LoVo (cell line): ENCODE data around the gene ASB1.

ENCODE experiments used
- DNase-seq: peaks from one replicate; pipeline ENCODE4 v3.0.0-alpha.2; 2016; ENCODE audit warnings: low spot score

Gene ASB1

GRCh38 chr2:238444242-238444641 lies 17.5 kb downstream of the ASB1 start:
- no peak for DNase-seq

GRCh38 chr2:238445409-238446190 lies 18.9 kb downstream of the ASB1 start:
- DNase-seq, result no peak

GRCh38 chr2:238446371-238446770 lies 19.6 kb downstream of the ASB1 start:
- DNase-seq, result no peak

- DNase-seq, result no peak
Measured at GRCh38 chr2:238448031-238448955, 21.6 kb downstream of the ASB1 start.

GRCh38 chr2:238449241-238449640 lies 22.5 kb downstream of the ASB1 start:
- no peak for DNase-seq

- no peak for DNase-seq
Measured at GRCh38 chr2:238449909-238450417, 23.2 kb downstream of the ASB1 start.

- DNase-seq, result no peak
Measured at GRCh38 chr2:238450440-238450861, 23.7 kb downstream of the ASB1 start.

GRCh38 chr2:238453842-238454241 lies 27.1 kb downstream of the ASB1 start:
- DNase-seq, result no peak

- DNase-seq, result no peak
Measured at GRCh38 chr2:238456449-238456848, 29.7 kb downstream of the ASB1 start.

- DNase-seq, result no peak
Measured at GRCh38 chr2:238456970-238457926, 30.5 kb downstream of the ASB1 start.

GRCh38 chr2:238457927-238458324 lies 31.2 kb downstream of the ASB1 start:
- DNase-seq, result no peak

- no peak for DNase-seq
Measured at GRCh38 chr2:238458651-238459050, 31.9 kb downstream of the ASB1 start.

- DNase-seq, result no peak
Measured at GRCh38 chr2:238459081-238459629, 32.4 kb downstream of the ASB1 start.

- no peak for DNase-seq
Measured at GRCh38 chr2:238461051-238461450, 34.3 kb downstream of the ASB1 start.

GRCh38 chr2:238461491-238461890 lies 34.8 kb downstream of the ASB1 start:
- DNase-seq, result no peak

- DNase-seq, result no peak
Measured at GRCh38 chr2:238461916-238462315, 35.2 kb downstream of the ASB1 start.

- peak; percentile 51 for DNase-seq
Measured at GRCh38 chr2:238462782-238463396, 36.2 kb downstream of the ASB1 start.

GRCh38 chr2:238464389-238464788 lies 37.7 kb downstream of the ASB1 start:
- DNase-seq, result no peak

- DNase-seq, result no peak
Measured at GRCh38 chr2:238465487-238466242, 38.9 kb downstream of the ASB1 start.

GRCh38 chr2:238466243-238466756 lies 39.6 kb downstream of the ASB1 start:
- peak; percentile 9 for DNase-seq
